Caco-2 (cell line): ENCODE measurements around the gene MB21D2. TPM values are rescaled to one million over a fixed set of nuclear protein-coding genes. Genes with fewer than 3 reads are reported as not detected.

Source experiments
- BruUV-seq: library from RNA; stranded (reverse); fragments of 400-500 nt; replicated peaks from 2 replicates; lab custom pipeline; 2021; lab: Mats Ljungman, UMichigan
- CTCF ChIA-PET: fragments of 300-600 bp; sonication (Branson Sonifier 250); formaldehyde crosslinking; loops from one replicate; lab custom pipeline; 2022; ENCODE audit warnings: antibody characterized with exemption; lab: Charles Lee
- POLR2A ChIA-PET: fragments of 300-600 bp; sonication (Branson Sonifier 250); formaldehyde crosslinking; loops from one replicate; lab custom pipeline; 2022; ENCODE audit warnings: antibody characterized with exemption; lab: Charles Lee
- DNase-seq, 2 experiments: peaks; one replicate each; pipeline versions ENCODE4 v3.0.0 to v3.0.0-alpha.2; 2020 to 2022
- H3K27me3 ChIP-seq: replicated peaks from 2 replicates; pipeline ENCODE4 v1.6.0; 2011; ENCODE audit warnings: low read length; ENCODE audit not compliant: control insufficient read depth, insufficient read depth
- H3K36me3 ChIP-seq: 2 replicates; pipeline ENCODE4 v1.5.1; 2011; ENCODE audit warnings: low read length; ENCODE audit not compliant: control insufficient read depth, insufficient read depth
- H3K4me1 ChIP-seq: fragments of 250-450 bp; sonication (Bioruptor Pico); 2 replicates; pipeline ENCODE4 v1.5.1; 2020; ENCODE audit warnings: mild to moderate bottlenecking
- H3K4me3 ChIP-seq: 2 replicates; pipeline ENCODE4 v1.5.1; 2011; ENCODE audit warnings: low read depth, mild to moderate bottlenecking, control low read depth, low read length
- H3K9me3 ChIP-seq: fragments of 250-450 bp; sonication (Bioruptor Pico); 2 replicates; pipeline ENCODE4 v1.5.1; 2020; ENCODE audit warnings: mild to moderate bottlenecking, moderate library complexity
- H3K27ac Mint-ChIP-seq: one replicate; pipeline ENCODE4 v1.8.0; 2022; ENCODE audit warnings: mixed read lengths; ENCODE audit not compliant: unreplicated experiment
- H3K27me3 Mint-ChIP-seq: one replicate; pipeline ENCODE4 v1.8.0; 2022; ENCODE audit warnings: mixed read lengths; ENCODE audit not compliant: insufficient read depth, unreplicated experiment
- H3K36me3 Mint-ChIP-seq: one replicate; pipeline ENCODE4 v1.8.0; 2022; ENCODE audit warnings: mild to moderate bottlenecking, mixed read lengths; ENCODE audit not compliant: insufficient read depth, unreplicated experiment
- H3K4me1 Mint-ChIP-seq: one replicate; pipeline ENCODE4 v1.8.0; 2022; ENCODE audit warnings: low read depth, mixed read lengths; ENCODE audit not compliant: unreplicated experiment
- H3K4me3 Mint-ChIP-seq: one replicate; pipeline ENCODE4 v1.8.0; 2022; ENCODE audit warnings: mild to moderate bottlenecking, moderate library complexity, mixed read lengths; ENCODE audit not compliant: unreplicated experiment
- H3K9me3 Mint-ChIP-seq: one replicate; pipeline ENCODE4 v1.8.0; 2022; ENCODE audit warnings: mixed read lengths; ENCODE audit not compliant: unreplicated experiment
- intact Hi-C: fragments of 100-400 bp; cut with micrococcal nuclease; formaldehyde crosslinking; loops from one replicate; pipeline ENCODE4 v1.10.0; 2022; ENCODE audit not compliant: unreplicated experiment
- total RNA-seq: library from RNA; stranded (reverse); gene quantifications from 2 replicates; pipeline ENCODE4 v1.2.3, GENCODE V29; 2022
- TF ChIP-seq, protein P1 (sequence below), 2 experiments: fragments of 200-600 bp in 1 of 2; IDR thresholded peaks; 1 replicate in 1 of 2; 2 replicates in 1 of 2; pipeline versions ENCODE4 v1.5.1 to v1.8.0; 2011 to 2022; ENCODE audit warnings: antibody characterized with exemption in 1 of 2, control low read depth in 1 of 2, inconsistent platforms in 1 of 2, low read depth in 1 of 2, low read length in 1 of 2, mild to moderate bottlenecking in 1 of 2, moderate library complexity in 1 of 2; ENCODE audit not compliant: insufficient read depth in 1 of 2, severe bottlenecking in 1 of 2, unreplicated experiment in 1 of 2

MB21D2 gene
- total RNA-seq, 1 experiment from 2014 or later: 11.0 TPM

DNA sequence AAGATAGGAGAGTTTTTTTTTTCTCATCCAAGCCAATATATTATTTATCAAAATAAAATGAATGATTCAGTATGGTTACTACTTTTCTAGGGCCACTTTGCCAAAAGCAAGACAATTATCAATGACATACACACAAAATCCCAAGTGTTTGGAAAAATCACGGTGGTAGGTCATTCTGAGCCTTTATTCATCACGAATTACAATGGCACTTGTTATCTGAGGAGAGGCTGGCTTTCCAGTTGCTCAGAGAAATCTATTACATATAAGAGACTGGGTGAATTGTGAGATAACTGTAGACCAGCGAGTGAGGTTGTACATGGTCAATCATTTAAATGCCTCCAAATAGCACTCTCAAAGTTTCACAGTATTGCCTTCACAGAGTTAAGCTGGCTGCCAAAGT lies 169.9 kb downstream of the MB21D2 start:
- Histone ChIP-seq H3K9me3 (no peaks in the 10 kb centered on the region), H3K4me1 (no peaks in the 10 kb centered on the region), H3K27me3 (no peaks in the 10 kb centered on the region), H3K36me3 (no peaks in the 10 kb centered on the region), H3K4me3 (no peak overlapping the region)
- TF ChIP-seq, protein P1, sequence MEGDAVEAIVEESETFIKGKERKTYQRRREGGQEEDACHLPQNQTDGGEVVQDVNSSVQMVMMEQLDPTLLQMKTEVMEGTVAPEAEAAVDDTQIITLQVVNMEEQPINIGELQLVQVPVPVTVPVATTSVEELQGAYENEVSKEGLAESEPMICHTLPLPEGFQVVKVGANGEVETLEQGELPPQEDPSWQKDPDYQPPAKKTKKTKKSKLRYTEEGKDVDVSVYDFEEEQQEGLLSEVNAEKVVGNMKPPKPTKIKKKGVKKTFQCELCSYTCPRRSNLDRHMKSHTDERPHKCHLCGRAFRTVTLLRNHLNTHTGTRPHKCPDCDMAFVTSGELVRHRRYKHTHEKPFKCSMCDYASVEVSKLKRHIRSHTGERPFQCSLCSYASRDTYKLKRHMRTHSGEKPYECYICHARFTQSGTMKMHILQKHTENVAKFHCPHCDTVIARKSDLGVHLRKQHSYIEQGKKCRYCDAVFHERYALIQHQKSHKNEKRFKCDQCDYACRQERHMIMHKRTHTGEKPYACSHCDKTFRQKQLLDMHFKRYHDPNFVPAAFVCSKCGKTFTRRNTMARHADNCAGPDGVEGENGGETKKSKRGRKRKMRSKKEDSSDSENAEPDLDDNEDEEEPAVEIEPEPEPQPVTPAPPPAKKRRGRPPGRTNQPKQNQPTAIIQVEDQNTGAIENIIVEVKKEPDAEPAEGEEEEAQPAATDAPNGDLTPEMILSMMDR (IDR thresholded peaks at IDR 0.05; ENCODE audit: insufficient read depth in 1 of 2, low read depth in 1 of 2, low read length in 1 of 2, severe bottlenecking in 1 of 2, unreplicated experiment in 1 of 2): no peak
- Mint-ChIP-seq H3K4me3 (no peak overlapping the region), H3K4me1 (no peaks in the 10 kb centered on the region), H3K27ac (no peak overlapping the region), H3K9me3 (no peaks in the 10 kb centered on the region), H3K27me3 (peaks cover 5% of the 10 kb centered on the region), H3K36me3 (no peaks in the 10 kb centered on the region)
- CTCF ChIA-PET: no interaction called here
- BruUV-seq: no TSS peak
- no peak for DNase-seq
- POLR2A ChIA-PET: no interaction called here
- intact Hi-C loops: no loop called here

DNA sequence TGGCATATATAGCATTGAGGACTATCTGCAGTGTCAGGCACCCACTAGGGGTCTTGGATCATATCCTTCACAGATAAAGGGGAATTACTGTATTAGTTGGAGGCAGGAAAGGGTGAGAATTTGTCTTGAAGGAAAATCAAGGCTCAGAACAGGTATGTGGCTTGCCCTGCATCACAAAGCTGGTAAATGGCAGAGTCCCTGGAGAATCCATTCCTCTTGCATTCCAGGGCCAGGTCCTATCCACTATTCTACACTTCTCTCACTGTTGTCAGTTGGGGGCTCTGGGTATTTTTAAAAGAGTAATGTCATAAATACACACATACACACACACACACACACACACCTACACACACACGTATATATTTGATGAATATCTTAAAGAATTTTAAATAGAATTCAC lies 170.5 kb downstream of the MB21D2 start:
- no peak overlapping the region for H3K4me3 ChIP-seq
- H3K4me1 ChIP-seq: no peaks in the 10 kb centered on the region
- H3K4me1 Mint-ChIP-seq: no peaks in the 10 kb centered on the region
- no TSS peak for BruUV-seq
- TF ChIP-seq, protein P1 (IDR thresholded peaks at IDR 0.05; ENCODE audit: insufficient read depth in 1 of 2, low read depth in 1 of 2, low read length in 1 of 2, severe bottlenecking in 1 of 2, unreplicated experiment in 1 of 2): no peak
- no peaks in the 10 kb centered on the region for H3K36me3 Mint-ChIP-seq
- intact Hi-C loops: no loop called here
- H3K36me3 ChIP-seq: no peaks in the 10 kb centered on the region
- DNase-seq: no peak
- no peak overlapping the region for H3K27ac Mint-ChIP-seq
- H3K9me3 ChIP-seq: no peaks in the 10 kb centered on the region
- no peak overlapping the region for H3K4me3 Mint-ChIP-seq
- H3K9me3 Mint-ChIP-seq: no peaks in the 10 kb centered on the region
- H3K27me3 ChIP-seq: no peaks in the 10 kb centered on the region
- ChIA-PET POLR2A (no interaction called here), CTCF (no interaction called here)
- peaks cover 5% of the 10 kb centered on the region for H3K27me3 Mint-ChIP-seq

Other genes starting within 250 kb of the MB21D2 start
- gene FGF12, start 190.3 kb downstream of the MB21D2 start, total RNA-seq: 0.41 TPM in 1 of 2 replicates, not detected in the other